PFSK-1 (cell line): ENCODE measurements around the gene ATP4A.

ENCODE experiments used
- FOXP2 ChIP-seq: optimal IDR thresholded peaks from 2 replicates; pipeline ENCODE3; 2011; ENCODE audit warnings: borderline replicate concordance, control low read depth, inconsistent platforms; ENCODE audit not compliant: insufficient read depth; ENCODE audit errors: extremely low read length, extremely low read depth
- POLR2AphosphoS5 ChIP-seq: IDR thresholded peaks from 2 replicates; pipeline ENCODE4 v1.6.1; 2012; ENCODE audit warnings: low read depth, mild to moderate bottlenecking, control low read depth, low read length, moderate library complexity
- SIN3A ChIP-seq: IDR thresholded peaks from 2 replicates; pipeline ENCODE4 v1.6.1; 2012; ENCODE audit warnings: mild to moderate bottlenecking, low read length, moderate library complexity, borderline replicate concordance; ENCODE audit not compliant: insufficient read depth
- TAF1 ChIP-seq: IDR thresholded peaks from 2 replicates; pipeline ENCODE4 v1.6.1; 2012; ENCODE audit warnings: low read length, control low read depth, borderline replicate concordance; ENCODE audit not compliant: insufficient read depth
- TF ChIP-seq, protein P1 (sequence below), 2 experiments: IDR thresholded peaks; 2 replicates each; pipeline versions ENCODE4 v1.6.1 to v1.8.0; 2011 to 2012; ENCODE audit warnings: low read depth in 2 of 2, low read length in 2 of 2, control low read depth in 1 of 2, inconsistent platforms in 1 of 2, mild to moderate bottlenecking in 1 of 2, moderate library complexity in 1 of 2; ENCODE audit not compliant: insufficient read depth in 1 of 2

DNA sequence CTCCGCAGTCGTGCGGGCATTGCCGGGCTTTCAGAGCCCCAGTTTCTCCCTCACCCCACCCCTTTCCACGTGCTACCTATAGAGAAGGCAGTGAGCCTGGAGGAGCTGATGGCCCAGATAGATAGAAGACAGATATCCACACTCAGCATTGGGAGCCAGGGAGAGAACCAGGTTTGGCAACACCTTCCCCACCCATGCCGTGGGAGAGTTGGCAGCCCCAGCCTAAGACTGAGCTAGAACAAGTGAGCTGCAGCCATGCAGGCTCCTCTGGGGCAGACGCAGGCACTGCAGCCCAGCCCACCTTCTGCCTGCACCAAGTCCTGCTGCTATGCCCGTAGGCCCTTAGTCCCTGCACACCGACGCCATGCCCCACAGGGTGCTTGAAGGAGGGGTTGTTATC, 62.8 kb downstream of the ATP4A start:
- no peak for TF ChIP-seq POLR2AphosphoS5
- TF ChIP-seq, protein P1, sequence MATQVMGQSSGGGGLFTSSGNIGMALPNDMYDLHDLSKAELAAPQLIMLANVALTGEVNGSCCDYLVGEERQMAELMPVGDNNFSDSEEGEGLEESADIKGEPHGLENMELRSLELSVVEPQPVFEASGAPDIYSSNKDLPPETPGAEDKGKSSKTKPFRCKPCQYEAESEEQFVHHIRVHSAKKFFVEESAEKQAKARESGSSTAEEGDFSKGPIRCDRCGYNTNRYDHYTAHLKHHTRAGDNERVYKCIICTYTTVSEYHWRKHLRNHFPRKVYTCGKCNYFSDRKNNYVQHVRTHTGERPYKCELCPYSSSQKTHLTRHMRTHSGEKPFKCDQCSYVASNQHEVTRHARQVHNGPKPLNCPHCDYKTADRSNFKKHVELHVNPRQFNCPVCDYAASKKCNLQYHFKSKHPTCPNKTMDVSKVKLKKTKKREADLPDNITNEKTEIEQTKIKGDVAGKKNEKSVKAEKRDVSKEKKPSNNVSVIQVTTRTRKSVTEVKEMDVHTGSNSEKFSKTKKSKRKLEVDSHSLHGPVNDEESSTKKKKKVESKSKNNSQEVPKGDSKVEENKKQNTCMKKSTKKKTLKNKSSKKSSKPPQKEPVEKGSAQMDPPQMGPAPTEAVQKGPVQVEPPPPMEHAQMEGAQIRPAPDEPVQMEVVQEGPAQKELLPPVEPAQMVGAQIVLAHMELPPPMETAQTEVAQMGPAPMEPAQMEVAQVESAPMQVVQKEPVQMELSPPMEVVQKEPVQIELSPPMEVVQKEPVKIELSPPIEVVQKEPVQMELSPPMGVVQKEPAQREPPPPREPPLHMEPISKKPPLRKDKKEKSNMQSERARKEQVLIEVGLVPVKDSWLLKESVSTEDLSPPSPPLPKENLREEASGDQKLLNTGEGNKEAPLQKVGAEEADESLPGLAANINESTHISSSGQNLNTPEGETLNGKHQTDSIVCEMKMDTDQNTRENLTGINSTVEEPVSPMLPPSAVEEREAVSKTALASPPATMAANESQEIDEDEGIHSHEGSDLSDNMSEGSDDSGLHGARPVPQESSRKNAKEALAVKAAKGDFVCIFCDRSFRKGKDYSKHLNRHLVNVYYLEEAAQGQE (IDR thresholded peaks at IDR 0.05; ENCODE audit: insufficient read depth in 1 of 2, low read depth in 2 of 2, low read length in 2 of 2): no peak
- no peak for TF ChIP-seq TAF1
- TF ChIP-seq SIN3A: no peak
- TF ChIP-seq FOXP2: no peak
